ENCODE measurements around the gene ISLR. TPM values are rescaled to one million over a fixed set of nuclear protein-coding genes. Genes with fewer than 3 reads are reported as not detected.
A peak's percentile ranks its signal among the peaks of the same experiment; 100 is the strongest.

ISLR gene
- total and polyA plus RNA-seq, 2 experiments from 2014 or later, result 125 to 127 TPM

- Histone ChIP-seq H3F3A (ENCODE audit: insufficient read depth) (no peaks in the 10 kb centered on the region; the same call in 1 of the 2 replicates), H2AFZ (no peak overlapping the region), H3K36me3 (ENCODE audit: low read depth) (no peaks in the 10 kb centered on the region), H3K79me2 (ENCODE audit: insufficient read depth) (no peaks in the 10 kb centered on the region), H3K9me3 (ENCODE audit: low read depth) (no peaks in the 10 kb centered on the region), H3K9ac (no peak overlapping the region), H3K9me2 (ENCODE audit: insufficient read depth) (no peaks in the 10 kb centered on the region), H3K4me3 (no peak overlapping the region), H3K27ac (no peak overlapping the region), H3K27me3 (replicated peaks; ENCODE audit: insufficient read depth) (peaks cover 61% of the 10 kb centered on the region), H3K4me2 (ENCODE audit: unreplicated experiment) (no peak overlapping the region), H3K4me1 (ENCODE audit: insufficient read depth) (peaks cover 15% of the 10 kb centered on the region; the same call in 1 of the 2 replicates), H4K20me1 (ENCODE audit: insufficient read depth) (no peaks in the 10 kb centered on the region)
- peak; percentile 70 for TF ChIP-seq EZH2 (IDR thresholded peaks at IDR 0.05; ENCODE audit: insufficient read depth, poor library complexity, severe bottlenecking)
- TF ChIP-seq EZH2phosphoT487 (IDR thresholded peaks at IDR 0.05; ENCODE audit: insufficient read depth, low read depth), result no peak
- 15 to 19% methylated on average over 83 to 84 of the region's 90 CpGs for WGBS, 2 experiments (ENCODE audit: low coverage in 1 of 2, low lambda C conversion rate in 2 of 2, missing lambda C conversion rate in 2 of 2)
- in situ Hi-C loops (cut with MboI), result loop anchor here (5.0 kb wide), 1 partner anchor 174 kb away; no protein-coding TSS in a partner anchor
- DNase-seq, result peak; percentile 61
Measured at GRCh38 chr15:74132681-74133651, 40.5 kb upstream of the ISLR start.

- Histone ChIP-seq H3K9ac (no peak overlapping the region), H3K9me3 (ENCODE audit: low read depth) (no peaks in the 10 kb centered on the region), H3K9me2 (ENCODE audit: insufficient read depth) (no peaks in the 10 kb centered on the region), H3K4me3 (no peak overlapping the region), H3F3A (ENCODE audit: insufficient read depth) (no peaks in the 10 kb centered on the region; the same call in 1 of the 2 replicates), H2AFZ (no peak overlapping the region), H3K27me3 (replicated peaks; ENCODE audit: insufficient read depth) (peaks cover 53% of the 10 kb centered on the region), H4K20me1 (ENCODE audit: insufficient read depth) (no peaks in the 10 kb centered on the region), H3K36me3 (ENCODE audit: low read depth) (no peaks in the 10 kb centered on the region), H3K4me2 (ENCODE audit: unreplicated experiment) (no peak overlapping the region), H3K79me2 (ENCODE audit: insufficient read depth) (no peaks in the 10 kb centered on the region), H3K27ac (no peak overlapping the region), H3K4me1 (ENCODE audit: insufficient read depth) (peaks cover 13% of the 10 kb centered on the region; the same call in 1 of the 2 replicates)
- TF ChIP-seq EZH2phosphoT487 (IDR thresholded peaks at IDR 0.05; ENCODE audit: insufficient read depth, low read depth) (no peak), EZH2 (IDR thresholded peaks at IDR 0.05; ENCODE audit: insufficient read depth, poor library complexity, severe bottlenecking) (no peak)
- WGBS, 2 experiments (ENCODE audit: low coverage in 1 of 2, low lambda C conversion rate in 2 of 2, missing lambda C conversion rate in 2 of 2), result 19% methylated on average over 56 to 67 of the region's 71 CpGs
- DNase-seq, result no peak
- in situ Hi-C loops (cut with MboI), result loop anchor here (5.0 kb wide), 1 partner anchor 173 kb away; no protein-coding TSS in a partner anchor
Measured at GRCh38 chr15:74133694-74134386, 39.7 kb upstream of the ISLR start.

GRCh38 chr15:74134387-74135027, 39.0 kb upstream of the ISLR start:
- Histone ChIP-seq H4K20me1 (ENCODE audit: insufficient read depth) (no peaks in the 10 kb centered on the region), H3K9me3 (ENCODE audit: low read depth) (no peaks in the 10 kb centered on the region), H2AFZ (no peak overlapping the region), H3K36me3 (ENCODE audit: low read depth) (no peaks in the 10 kb centered on the region), H3K4me3 (no peak overlapping the region), H3K27me3 (replicated peaks; ENCODE audit: insufficient read depth) (peaks cover 46% of the 10 kb centered on the region), H3F3A (ENCODE audit: insufficient read depth) (no peaks in the 10 kb centered on the region; the same call in 1 of the 2 replicates), H3K4me1 (ENCODE audit: insufficient read depth) (peaks cover 10% of the 10 kb centered on the region; the same call in 1 of the 2 replicates), H3K79me2 (ENCODE audit: insufficient read depth) (no peaks in the 10 kb centered on the region), H3K9ac (no peak overlapping the region), H3K9me2 (ENCODE audit: insufficient read depth) (no peaks in the 10 kb centered on the region), H3K27ac (no peak overlapping the region), H3K4me2 (ENCODE audit: unreplicated experiment) (no peak overlapping the region)
- no peak for TF ChIP-seq EZH2 (IDR thresholded peaks at IDR 0.05; ENCODE audit: insufficient read depth, poor library complexity, severe bottlenecking)
- TF ChIP-seq EZH2phosphoT487 (IDR thresholded peaks at IDR 0.05; ENCODE audit: insufficient read depth, low read depth), result no peak
- in situ Hi-C loops (cut with MboI), result loop anchor here (5.0 kb wide), 1 partner anchor 173 kb away; no protein-coding TSS in a partner anchor
- DNase-seq, result peak; percentile 74
- 12 to 18% methylated on average over 43 to 50 of the region's 53 CpGs for WGBS, 2 experiments (ENCODE audit: low coverage in 1 of 2, low lambda C conversion rate in 2 of 2, missing lambda C conversion rate in 2 of 2)
